Tibial artery (tissue), 4 donors: Measurements from ENCODE around the gene SOHLH1.

Source experiments
- DNase-seq, 2 donors: peaks; one replicate each; pipeline ENCODE4 v3.0.0-alpha.2; 2019
- H3K27ac ChIP-seq, 2 donors: fragments of 200-600 bp; sonication (generic) in 1 of 2; 1 replicate in 1 of 2; 2 replicates in 1 of 2; pipeline ENCODE4 v1.5.1; 2018 to 2019; ENCODE audit warnings: mild to moderate bottlenecking in 1 of 2
- H3K27me3 ChIP-seq, 2 donors: fragments of 200-600 bp; sonication (generic) in 1 of 2; one replicate each; pipeline versions ENCODE4 v1.5.1 to v1.6.0; 2016 to 2019
- H3K36me3 ChIP-seq, 3 donors: fragments of 200-600 bp; sonication (generic) in 2 of 3; one replicate each; pipeline ENCODE4 v1.5.1; 2016 to 2019; ENCODE audit warnings: mild to moderate bottlenecking in 2 of 3
- H3K4me1 ChIP-seq, 4 donors: fragments of 200-600 bp; sonication (generic) in 2 of 4; 1 replicate in 3 of 4; 2 replicates in 1 of 4; pipeline ENCODE4 v1.5.1; 2016 to 2019
- H3K4me3 ChIP-seq, 2 donors: fragments of 200-600 bp; sonication (generic) in 1 of 2; 1 replicate in 1 of 2; 2 replicates in 1 of 2; pipeline ENCODE4 v1.5.1; 2018 to 2019; ENCODE audit warnings: mild to moderate bottlenecking in 2 of 2
- H3K9me3 ChIP-seq, 3 donors: fragments of 200-600 bp; sonication (generic) in 1 of 3; one replicate each; pipeline ENCODE4 v1.5.1; 2016 to 2019
- CTCF ChIP-seq, 2 experiments: fragments of 200-600 bp in 1 of 2; fragments of 450-650 bp in 1 of 2; IDR thresholded peaks; one replicate each; pipeline ENCODE4 v1.5.1; 2017 to 2019; ENCODE audit warnings: antibody characterized with exemption in 2 of 2, mild to moderate bottlenecking in 1 of 2, moderate library complexity in 1 of 2
- intact Hi-C: fragments of 100-400 bp; cut with DNase I; formaldehyde crosslinking; loops from one replicate; pipeline ENCODE4 v1.15.0; 2023; ENCODE audit warnings: low total_unique reads

SOHLH1 gene

GRCh38 chr9:135692410-135692809 is 6.9 kb downstream of the SOHLH1 start:
- TF ChIP-seq CTCF (IDR thresholded peaks at IDR 0.05): no peak
- intact Hi-C loops: no loop called here

GRCh38 chr9:135690836-135691570 is 8.3 kb downstream of the SOHLH1 start:
- Histone ChIP-seq H3K4me1 (no peaks in the 10 kb centered on the region), H3K9me3 (no peaks in the 10 kb centered on the region), H3K36me3 (no peaks in the 10 kb centered on the region), H3K27me3 (peaks cover 0 to 67% of the 10 kb centered on the region in 2 donors), H3K4me3 (no peak overlapping the region), H3K27ac (no peak overlapping the region)
- no peak for DNase-seq
- no peak for TF ChIP-seq CTCF (IDR thresholded peaks at IDR 0.05)
- intact Hi-C loops: no loop called here

More at GRCh38 chr9:135692410-135692809, 6.9 kb downstream of the SOHLH1 start:
- Histone ChIP-seq H3K4me1 (no peaks in the 10 kb centered on the region), H3K27me3 (peaks cover 0 to 59% of the 10 kb centered on the region in 2 donors), H3K27ac (no peak overlapping the region), H3K4me3 (no peak overlapping the region), H3K9me3 (no peaks in the 10 kb centered on the region), H3K36me3 (no peaks in the 10 kb centered on the region)
- no peak for DNase-seq

- no peak for DNase-seq
- Histone ChIP-seq H3K36me3 (no peaks in the 10 kb centered on the region), H3K4me3 (no peak overlapping the region), H3K9me3 (no peaks in the 10 kb centered on the region), H3K27me3 (peaks cover 0 to 75% of the 10 kb centered on the region in 2 donors), H3K4me1 (no peaks in the 10 kb centered on the region), H3K27ac (no peak overlapping the region)
- no peak for TF ChIP-seq CTCF (IDR thresholded peaks at IDR 0.05)
- intact Hi-C loops: no loop called here
Observed at GRCh38 chr9:135689011-135689410, 10.3 kb downstream of the SOHLH1 start.

- TF ChIP-seq CTCF (IDR thresholded peaks at IDR 0.05): no peak
- DNase-seq: no peak
- H3K4me3 ChIP-seq: no peak overlapping the region
- intact Hi-C loops: no loop called here
- no peaks in the 10 kb centered on the region for H3K9me3 ChIP-seq
- H3K4me1 ChIP-seq: no peaks in the 10 kb centered on the region
- peaks cover 0 to 73% of the 10 kb centered on the region in 2 donors for H3K27me3 ChIP-seq
- H3K36me3 ChIP-seq: no peaks in the 10 kb centered on the region
- no peak overlapping the region for H3K27ac ChIP-seq
Observed at GRCh38 chr9:135687216-135687615, 12.1 kb downstream of the SOHLH1 start.

GRCh38 chr9:135684691-135685090 is 14.6 kb downstream of the SOHLH1 start:
- no peaks in the 10 kb centered on the region for H3K36me3 ChIP-seq
- TF ChIP-seq CTCF (IDR thresholded peaks at IDR 0.05): no peak
- no peak overlapping the region for H3K27ac ChIP-seq
- H3K4me1 ChIP-seq: no peaks in the 10 kb centered on the region
- intact Hi-C loops: no loop called here
- peaks cover 0 to 78% of the 10 kb centered on the region in 2 donors for H3K27me3 ChIP-seq
- no peak overlapping the region for H3K4me3 ChIP-seq
- no peaks in the 10 kb centered on the region for H3K9me3 ChIP-seq
- no peak for DNase-seq
